ENCODE data around the gene MAST4.

DNA sequence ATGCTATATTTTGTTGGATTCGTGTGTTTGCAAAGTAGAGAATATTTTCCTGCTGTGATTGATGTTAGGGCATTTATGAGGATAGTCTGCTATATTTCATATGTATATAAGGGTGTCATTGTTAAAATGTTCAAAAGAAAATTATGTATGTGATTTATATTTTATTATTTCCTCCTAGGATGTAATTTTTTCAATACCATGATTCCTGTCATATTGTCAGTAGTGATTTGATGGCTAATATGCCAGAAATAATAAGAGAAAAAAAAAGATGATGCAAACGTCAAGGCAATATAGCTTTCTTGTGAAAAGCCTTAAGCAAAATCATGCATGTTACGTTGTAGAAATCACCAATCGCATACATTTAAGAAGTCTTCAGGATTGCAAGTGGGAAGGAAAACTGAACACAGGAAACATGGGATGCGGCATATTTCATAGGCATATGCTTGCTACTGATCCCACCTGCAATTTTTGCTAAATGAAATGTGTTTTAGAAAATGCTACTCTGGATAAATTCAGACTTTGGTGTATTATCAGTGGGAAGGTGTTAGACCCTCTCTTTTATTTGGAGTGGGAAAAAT lies 224.5 kb downstream of the MAST4 start:
- no peak for TF ChIP-seq POLR2AphosphoS5 (IDR thresholded peaks at IDR 0.05; ENCODE audit: low read depth, low read length)
- no peak for TF ChIP-seq POLR2A (IDR thresholded peaks at IDR 0.05; ENCODE audit: low read depth, low read length)

Measured in GM12892 (cell line).